Upper lobe of right lung (tissue), 1 donor: ENCODE data around the gene COX14. TPM values are rescaled to one million over a fixed set of nuclear protein-coding genes. Genes with fewer than 3 reads are reported as not detected.

Source experiments
- ATAC-seq: fragments of 200-7000 bp; cut with Tn5 transposase; one replicate; pipeline ENCODE4 v1.9.1; 2020; ENCODE audit warnings: mild to moderate bottlenecking, moderate library complexity
- DNase-seq: peaks from one replicate; pipeline ENCODE4 v3.0.0-alpha.2; 2020
- H3K27ac ChIP-seq: fragments of 200-600 bp; one replicate; pipeline ENCODE4 v1.8.0; 2022
- H3K27me3 ChIP-seq: fragments of 200-600 bp; one replicate; pipeline ENCODE4 v1.8.0; 2022; ENCODE audit warnings: mild to moderate bottlenecking
- H3K36me3 ChIP-seq: fragments of 200-600 bp; one replicate; pipeline ENCODE4 v1.8.0; 2022
- H3K4me1 ChIP-seq: fragments of 200-600 bp; one replicate; pipeline ENCODE4 v1.8.0; 2022
- H3K4me3 ChIP-seq: fragments of 200-600 bp; one replicate; pipeline ENCODE4 v1.8.0; 2022; ENCODE audit warnings: mild to moderate bottlenecking
- H3K9me3 ChIP-seq: fragments of 200-600 bp; one replicate; pipeline ENCODE4 v1.8.0; 2022
- intact Hi-C: fragments of 100-400 bp; cut with DNase I; formaldehyde crosslinking; loops from one replicate; pipeline ENCODE4 v1.11.0; 2022
- total RNA-seq: library from RNA; stranded (reverse); fragmentation: NEBNext Ultra II Directional; extraction: Animal tissue kit (Norgen Biotek cat#: 25700); gene quantifications from one replicate; pipeline ENCODE4 v1.2.1, GENCODE V29; 2021
- TF ChIP-seq, protein P1 (sequence below): fragments of 200-600 bp; IDR thresholded peaks from one replicate; pipeline ENCODE4 v1.8.0; 2022; ENCODE audit warnings: antibody characterized with exemption
- donor health status: DM: no; HTN: yes; CAD: no; lungs with severe emphysema.

COX14 gene
- total RNA-seq, 1 donor from 2014 or later: 68.5 TPM

DNA sequence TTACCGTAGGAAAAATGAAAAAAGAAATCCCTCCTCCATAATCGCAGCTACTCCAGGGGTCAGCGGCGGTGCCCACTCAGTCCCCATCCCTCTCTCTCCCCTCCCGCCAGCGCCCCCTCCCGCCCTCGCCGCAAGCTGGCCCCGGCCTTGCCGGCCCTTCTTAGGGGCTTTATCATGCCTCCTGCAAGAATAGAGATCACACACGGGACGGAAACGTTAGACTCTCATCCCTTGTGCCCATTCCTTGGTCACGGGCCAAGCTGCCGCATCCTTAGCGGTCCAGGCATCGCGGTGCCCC, 692 bp upstream of the COX14 start:
- H3K9me3 ChIP-seq: no peaks in the 10 kb centered on the region
- peaks cover 38% of the 10 kb centered on the region for H3K4me1 ChIP-seq
- no peak for ATAC-seq
- H3K36me3 ChIP-seq: peaks cover 17% of the 10 kb centered on the region
- TF ChIP-seq, protein P1, sequence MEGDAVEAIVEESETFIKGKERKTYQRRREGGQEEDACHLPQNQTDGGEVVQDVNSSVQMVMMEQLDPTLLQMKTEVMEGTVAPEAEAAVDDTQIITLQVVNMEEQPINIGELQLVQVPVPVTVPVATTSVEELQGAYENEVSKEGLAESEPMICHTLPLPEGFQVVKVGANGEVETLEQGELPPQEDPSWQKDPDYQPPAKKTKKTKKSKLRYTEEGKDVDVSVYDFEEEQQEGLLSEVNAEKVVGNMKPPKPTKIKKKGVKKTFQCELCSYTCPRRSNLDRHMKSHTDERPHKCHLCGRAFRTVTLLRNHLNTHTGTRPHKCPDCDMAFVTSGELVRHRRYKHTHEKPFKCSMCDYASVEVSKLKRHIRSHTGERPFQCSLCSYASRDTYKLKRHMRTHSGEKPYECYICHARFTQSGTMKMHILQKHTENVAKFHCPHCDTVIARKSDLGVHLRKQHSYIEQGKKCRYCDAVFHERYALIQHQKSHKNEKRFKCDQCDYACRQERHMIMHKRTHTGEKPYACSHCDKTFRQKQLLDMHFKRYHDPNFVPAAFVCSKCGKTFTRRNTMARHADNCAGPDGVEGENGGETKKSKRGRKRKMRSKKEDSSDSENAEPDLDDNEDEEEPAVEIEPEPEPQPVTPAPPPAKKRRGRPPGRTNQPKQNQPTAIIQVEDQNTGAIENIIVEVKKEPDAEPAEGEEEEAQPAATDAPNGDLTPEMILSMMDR: no peak
- peak overlapping the region; percentile 36 for H3K4me3 ChIP-seq
- intact Hi-C loops: no loop called here
- no peaks in the 10 kb centered on the region for H3K27me3 ChIP-seq
- peak overlapping the region; percentile 82 for H3K27ac ChIP-seq
- DNase-seq: no peak

DNA sequence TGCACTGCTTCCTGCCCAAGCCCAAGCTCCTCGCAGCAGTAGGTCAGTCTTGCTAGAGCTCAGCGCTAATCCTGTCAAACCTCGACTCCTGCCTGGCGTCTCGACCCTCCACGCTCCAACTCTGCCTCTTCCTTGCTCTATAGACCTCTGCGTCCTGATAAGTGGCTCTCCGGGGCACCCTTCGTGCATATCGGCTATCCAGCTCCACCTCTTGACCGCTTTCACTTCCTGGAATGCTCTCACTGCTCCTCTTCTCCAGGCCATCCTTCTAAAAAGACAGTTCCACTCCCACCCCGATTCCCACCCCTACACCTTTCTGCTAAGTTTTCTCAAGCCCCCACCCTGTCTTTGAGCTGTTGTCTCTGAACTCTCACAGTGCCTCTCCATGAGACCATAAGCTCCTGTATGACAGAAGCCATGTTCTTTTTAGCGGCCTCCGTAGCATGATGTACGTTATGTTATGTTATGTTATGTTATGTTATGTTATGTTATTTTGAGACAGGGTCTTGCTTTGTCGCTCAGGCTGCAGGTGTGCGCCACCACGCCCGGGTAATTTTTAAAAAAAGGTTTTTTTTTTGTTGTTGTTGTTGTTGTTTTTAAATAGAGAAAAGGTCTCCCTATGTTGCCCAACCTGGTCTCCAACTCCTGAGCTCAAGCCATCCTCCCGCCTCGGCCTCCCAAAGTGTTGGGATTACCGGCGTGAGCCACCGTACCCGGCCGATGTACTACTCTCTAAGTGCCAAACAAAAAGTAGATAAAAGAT, 601 bp downstream of the COX14 start:
- no peak for DNase-seq
- intact Hi-C loops: no loop called here
- H3K4me1 ChIP-seq: peaks cover 46% of the 10 kb centered on the region

DNA sequence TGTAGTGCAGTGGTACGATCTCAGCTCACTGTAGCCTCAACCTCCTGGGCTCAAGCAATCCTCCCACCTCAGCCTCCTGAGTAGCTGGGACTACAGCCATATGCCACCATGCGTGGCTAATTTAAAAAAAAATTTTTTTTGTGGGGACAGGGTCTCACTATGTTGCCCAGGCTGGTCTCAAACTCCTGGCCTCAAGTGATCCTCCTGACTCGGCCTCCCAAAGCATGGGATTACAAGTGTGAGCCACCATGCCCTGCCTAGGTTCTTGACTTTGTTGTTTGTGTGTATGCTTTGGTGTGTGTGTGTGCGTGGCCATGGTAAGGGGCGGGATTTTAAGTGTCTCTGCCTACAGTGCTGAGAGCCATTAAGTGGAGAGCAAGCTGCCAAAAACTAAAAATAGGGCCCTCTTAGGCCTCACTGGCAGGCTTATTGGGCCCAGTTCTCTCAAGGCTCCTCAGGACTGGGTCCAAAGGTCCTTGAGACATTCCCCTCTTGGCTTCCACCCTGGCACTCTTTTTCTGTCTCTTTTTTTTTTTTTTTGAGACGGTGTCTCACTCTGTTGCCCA, 5.1 kb downstream of the COX14 start:
- Histone ChIP-seq H3K27me3 (no peaks in the 10 kb centered on the region), H3K36me3 (peaks cover 65% of the 10 kb centered on the region), H3K4me1 (peaks cover 25% of the 10 kb centered on the region), H3K27ac (peak overlapping the region; percentile 55), H3K4me3 (no peak overlapping the region), H3K9me3 (no peaks in the 10 kb centered on the region)
- intact Hi-C loops: no loop called here
- TF ChIP-seq, protein P1: no peak
- ATAC-seq (peak; percentile 79), DNase-seq (peak; percentile 72)

More for the DNA sequence above, 601 bp downstream of the COX14 start:
- peak overlapping the region; percentile 76 for H3K4me3 ChIP-seq
- peak; percentile 1 for ATAC-seq
- peak overlapping the region; percentile 96 for H3K27ac ChIP-seq
- no peaks in the 10 kb centered on the region for H3K27me3 ChIP-seq
- TF ChIP-seq, protein P1: no peak
- peaks cover 27% of the 10 kb centered on the region for H3K36me3 ChIP-seq
- no peaks in the 10 kb centered on the region for H3K9me3 ChIP-seq

DNA sequence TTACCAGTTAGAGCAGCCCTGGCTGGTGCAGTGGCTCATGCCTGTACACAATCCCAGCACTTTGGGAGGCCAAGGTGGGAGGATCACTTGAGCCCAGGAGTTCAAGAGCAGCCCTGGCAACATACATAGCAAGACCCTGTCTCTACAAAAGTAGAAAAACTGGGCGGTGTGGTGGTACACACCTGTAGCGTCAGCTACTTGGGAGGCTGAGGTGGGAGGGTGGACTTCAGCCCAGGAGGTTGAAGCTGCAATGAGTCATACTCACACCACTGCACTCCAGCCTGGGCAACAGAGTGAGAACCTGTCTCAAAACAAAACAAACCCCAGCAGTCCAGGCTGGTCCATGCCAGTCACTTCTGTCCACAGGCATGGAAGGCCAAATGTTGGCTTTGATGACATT, 7.4 kb downstream of the COX14 start:
- Histone ChIP-seq H3K27me3 (no peaks in the 10 kb centered on the region), H3K9me3 (no peaks in the 10 kb centered on the region), H3K36me3 (peaks cover 82% of the 10 kb centered on the region), H3K4me1 (peaks cover 12% of the 10 kb centered on the region), H3K4me3 (no peak overlapping the region), H3K27ac (no peak overlapping the region)
- TF ChIP-seq, protein P1: no peak
- DNase-seq (no peak), ATAC-seq (no peak)
- intact Hi-C loops: no loop called here

DNA sequence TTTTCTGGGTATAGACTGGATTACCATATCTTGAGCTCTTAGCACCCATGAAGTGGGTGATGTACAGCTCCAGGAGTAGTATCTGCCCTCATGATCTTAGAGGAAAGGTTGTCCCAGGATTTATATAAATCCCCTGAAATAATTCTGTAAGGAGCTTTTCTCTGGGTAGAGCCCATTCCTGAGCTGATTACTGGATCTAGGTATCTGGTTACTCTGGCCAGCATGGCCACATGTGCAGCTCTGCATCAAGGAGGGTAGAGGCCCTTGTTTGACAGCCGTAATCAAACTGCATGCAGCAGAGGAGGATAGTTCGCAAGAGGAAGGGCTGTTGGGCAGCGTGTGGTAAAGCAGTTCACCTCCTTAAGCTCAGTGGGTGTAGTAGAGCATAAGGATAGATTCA, 8.5 kb downstream of the COX14 start:
- Histone ChIP-seq H3K4me1 (peaks cover 12% of the 10 kb centered on the region), H3K27me3 (no peaks in the 10 kb centered on the region), H3K9me3 (no peaks in the 10 kb centered on the region), H3K36me3 (peaks cover 75% of the 10 kb centered on the region), H3K4me3 (no peak overlapping the region), H3K27ac (no peak overlapping the region)
- intact Hi-C loops: no loop called here
- TF ChIP-seq, protein P1: no peak
- ATAC-seq (no peak), DNase-seq (no peak)
